Stomach smooth muscle (tissue), 2 donors: ENCODE results near the gene CC2D2A.
"Not testable (repeated sequence)": the region's sequence is repeated elsewhere in the genome, so short reads cannot be mapped to it uniquely, and the experiment has no call there.

Experiments used
- H3K27ac ChIP-seq: one replicate; pipeline ENCODE4 v1.7.0; 2013; ENCODE audit warnings: mild to moderate bottlenecking, low read length, inconsistent platforms
- H3K27me3 ChIP-seq, 2 donors: one replicate each; pipeline ENCODE4 v1.7.0; 2013; ENCODE audit warnings: low read length in 2 of 2; ENCODE audit not compliant: insufficient read depth in 2 of 2, control insufficient read depth in 1 of 2
- H3K36me3 ChIP-seq, 2 donors: one replicate each; pipeline ENCODE4 v1.7.0; 2013; ENCODE audit warnings: low read length in 2 of 2; ENCODE audit not compliant: control insufficient read depth in 2 of 2, insufficient read depth in 2 of 2
- H3K4me1 ChIP-seq: one replicate; pipeline ENCODE4 v1.7.0; 2013; ENCODE audit warnings: low read length; ENCODE audit not compliant: control insufficient read depth, insufficient read depth
- H3K4me3 ChIP-seq, 2 donors: one replicate each; pipeline ENCODE4 v1.7.0; 2013; ENCODE audit warnings: low read length in 2 of 2
- H3K9ac ChIP-seq, 2 donors: one replicate each; pipeline ENCODE4 v1.7.0; 2013; ENCODE audit warnings: low read length in 2 of 2, mild to moderate bottlenecking in 1 of 2
- H3K9me3 ChIP-seq, 2 donors: one replicate each; pipeline ENCODE4 v1.7.0; 2013; ENCODE audit warnings: low read length in 2 of 2; ENCODE audit not compliant: control insufficient read depth in 2 of 2
- donor health status: healthy.
- donor health status: Pancreatic carcinoma.

Gene CC2D2A

GRCh38 chr4:15585331-15585730, 115.6 kb downstream of the CC2D2A start:
- Histone ChIP-seq H3K27me3 (no peaks in the 10 kb centered on the region), H3K9ac (no peak overlapping the region), H3K4me1 (no peaks in the 10 kb centered on the region), H3K9me3 (no peaks in the 10 kb centered on the region), H3K27ac (no peak overlapping the region), H3K4me3 (no peak overlapping the region), H3K36me3 (peaks cover 6 to 12% of the 10 kb centered on the region in 2 donors)

GRCh38 chr4:15586066-15586465, 116.4 kb downstream of the CC2D2A start:
- Histone ChIP-seq H3K4me1 (no peaks in the 10 kb centered on the region), H3K9ac (no peak overlapping the region), H3K27me3 (no peaks in the 10 kb centered on the region), H3K9me3 (no peaks in the 10 kb centered on the region), H3K36me3 (peaks cover 6 to 12% of the 10 kb centered on the region in 2 donors), H3K27ac (no peak overlapping the region), H3K4me3 (no peak overlapping the region)

GRCh38 chr4:15587649-15588048, 118.0 kb downstream of the CC2D2A start:
- H3K4me3 ChIP-seq = no peak overlapping the region
- no peak overlapping the region for H3K9ac ChIP-seq
- H3K4me1 ChIP-seq = no peaks in the 10 kb centered on the region
- no peaks in the 10 kb centered on the region for H3K9me3 ChIP-seq
- no peak overlapping the region for H3K27ac ChIP-seq
- no peaks in the 10 kb centered on the region for H3K27me3 ChIP-seq
- peaks cover 6 to 12% of the 10 kb centered on the region in 2 donors for H3K36me3 ChIP-seq

GRCh38 chr4:15592799-15593198, 123.1 kb downstream of the CC2D2A start:
- no peaks in the 10 kb centered on the region for H3K4me1 ChIP-seq
- H3K4me3 ChIP-seq = no peak overlapping the region
- H3K36me3 ChIP-seq = peaks cover 8 to 11% of the 10 kb centered on the region in 2 donors
- H3K27ac ChIP-seq = no peak overlapping the region
- no peaks in the 10 kb centered on the region for H3K9me3 ChIP-seq
- no peaks in the 10 kb centered on the region for H3K27me3 ChIP-seq
- no peak overlapping the region for H3K9ac ChIP-seq

GRCh38 chr4:15598644-15599043, 129.0 kb downstream of the CC2D2A start:
- Histone ChIP-seq H3K4me1 (peaks cover 6% of the 10 kb centered on the region), H3K27me3 (no peaks in the 10 kb centered on the region), H3K9me3 (no peaks in the 10 kb centered on the region), H3K27ac (no peak overlapping the region), H3K9ac (no peak overlapping the region), H3K4me3 (no peak overlapping the region), H3K36me3 (peaks cover 17 to 26% of the 10 kb centered on the region in 2 donors)

GRCh38 chr4:15600176-15600575, 130.5 kb downstream of the CC2D2A start:
- Histone ChIP-seq H3K4me3 (no peak overlapping the region), H3K36me3 (peaks cover 13 to 28% of the 10 kb centered on the region in 2 donors), H3K4me1 (peaks cover 6% of the 10 kb centered on the region), H3K9ac (no peak overlapping the region), H3K27me3 (no peaks in the 10 kb centered on the region), H3K27ac (no peak overlapping the region), H3K9me3 (no peaks in the 10 kb centered on the region)

- Histone ChIP-seq H3K36me3 (peaks cover 16 to 25% of the 10 kb centered on the region in 2 donors), H3K27me3 (no peaks in the 10 kb centered on the region), H3K4me3 (no peak overlapping the region), H3K27ac (no peak overlapping the region), H3K4me1 (peaks cover 6% of the 10 kb centered on the region), H3K9me3 (no peaks in the 10 kb centered on the region), H3K9ac (no peak overlapping the region)
These were observed 132.2 kb downstream of the CC2D2A start for GRCh38 chr4:15601862-15602261.

- peaks cover 14 to 17% of the 10 kb centered on the region in 2 donors for H3K36me3 ChIP-seq
- no peaks in the 10 kb centered on the region for H3K4me1 ChIP-seq
- H3K9ac ChIP-seq = no peak overlapping the region
These were observed 135.9 kb downstream of the CC2D2A start for GRCh38 chr4:15605537-15605936.

GRCh38 chr4:15610855-15611254, 141.2 kb downstream of the CC2D2A start:
- no peak overlapping the region for H3K4me3 ChIP-seq
- no peak overlapping the region for H3K9ac ChIP-seq
- no peak overlapping the region for H3K27ac ChIP-seq
- H3K36me3 ChIP-seq = peaks cover 5 to 8% of the 10 kb centered on the region in 2 donors
- no peaks in the 10 kb centered on the region for H3K4me1 ChIP-seq
- H3K9me3 ChIP-seq = no peaks in the 10 kb centered on the region
- no peaks in the 10 kb centered on the region for H3K27me3 ChIP-seq

More at GRCh38 chr4:15605537-15605936, 135.9 kb downstream of the CC2D2A start:
- Histone ChIP-seq H3K27ac (no peak overlapping the region), H3K27me3 (no peaks in the 10 kb centered on the region), H3K4me3 (no peak overlapping the region), H3K9me3 (no peaks in the 10 kb centered on the region)

GRCh38 chr4:15612136-15612535, 142.5 kb downstream of the CC2D2A start:
- H3K27me3 ChIP-seq = no peaks in the 10 kb centered on the region
- no peak overlapping the region for H3K27ac ChIP-seq
- no peak overlapping the region for H3K4me3 ChIP-seq
- H3K4me1 ChIP-seq = no peaks in the 10 kb centered on the region
- peaks cover 5 to 8% of the 10 kb centered on the region in 2 donors for H3K36me3 ChIP-seq
- H3K9me3 ChIP-seq = no peaks in the 10 kb centered on the region
- H3K9ac ChIP-seq = no peak overlapping the region

GRCh38 chr4:15614891-15615290, 145.2 kb downstream of the CC2D2A start:
- not testable (repeated sequence) for H3K4me3 ChIP-seq, H3K36me3 ChIP-seq, H3K4me1 ChIP-seq, H3K9ac ChIP-seq, H3K27me3 ChIP-seq, H3K27ac ChIP-seq, H3K9me3 ChIP-seq
